AG09319 (cell line): ENCODE results near the gene CAMK2N1.
"Not testable (repeated sequence)": the region's sequence is repeated elsewhere in the genome, so short reads cannot be mapped to it uniquely, and the experiment has no call there.

Source experiments
- DNase-seq: peaks from one replicate; pipeline ENCODE4 v3.0.0-alpha.2; 2010; ENCODE audit warnings: low read depth; ENCODE audit errors: extremely low read depth
- TF ChIP-seq, protein P1 (sequence below): IDR thresholded peaks from 2 replicates; pipeline ENCODE4 v1.5.1; 2011; ENCODE audit warnings: low read depth, mild to moderate bottlenecking, inconsistent platforms, low read length, moderate library complexity

The CAMK2N1 gene

DNA sequence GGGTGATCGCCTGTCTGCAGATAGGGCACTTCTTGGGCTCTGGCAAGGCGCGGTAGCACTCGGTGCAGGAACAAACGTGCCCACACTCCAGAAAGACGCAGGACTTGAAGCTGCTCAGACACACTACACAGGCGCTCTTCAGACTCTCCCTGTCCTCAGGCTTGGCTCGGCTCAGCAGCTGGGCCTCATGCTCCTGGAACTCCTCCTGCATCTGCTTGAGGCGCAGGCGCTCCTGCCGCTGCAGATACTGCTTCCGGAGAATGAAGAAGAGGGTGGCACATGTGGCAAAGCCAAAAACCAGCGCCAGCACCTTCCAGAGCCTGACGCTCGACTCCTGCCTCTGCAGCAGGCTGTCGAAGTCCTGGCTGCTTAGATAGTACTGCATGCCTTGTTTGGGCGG is 14.7 kb upstream of the CAMK2N1 start:
- DNase-seq, result no peak
- TF ChIP-seq, protein P1, sequence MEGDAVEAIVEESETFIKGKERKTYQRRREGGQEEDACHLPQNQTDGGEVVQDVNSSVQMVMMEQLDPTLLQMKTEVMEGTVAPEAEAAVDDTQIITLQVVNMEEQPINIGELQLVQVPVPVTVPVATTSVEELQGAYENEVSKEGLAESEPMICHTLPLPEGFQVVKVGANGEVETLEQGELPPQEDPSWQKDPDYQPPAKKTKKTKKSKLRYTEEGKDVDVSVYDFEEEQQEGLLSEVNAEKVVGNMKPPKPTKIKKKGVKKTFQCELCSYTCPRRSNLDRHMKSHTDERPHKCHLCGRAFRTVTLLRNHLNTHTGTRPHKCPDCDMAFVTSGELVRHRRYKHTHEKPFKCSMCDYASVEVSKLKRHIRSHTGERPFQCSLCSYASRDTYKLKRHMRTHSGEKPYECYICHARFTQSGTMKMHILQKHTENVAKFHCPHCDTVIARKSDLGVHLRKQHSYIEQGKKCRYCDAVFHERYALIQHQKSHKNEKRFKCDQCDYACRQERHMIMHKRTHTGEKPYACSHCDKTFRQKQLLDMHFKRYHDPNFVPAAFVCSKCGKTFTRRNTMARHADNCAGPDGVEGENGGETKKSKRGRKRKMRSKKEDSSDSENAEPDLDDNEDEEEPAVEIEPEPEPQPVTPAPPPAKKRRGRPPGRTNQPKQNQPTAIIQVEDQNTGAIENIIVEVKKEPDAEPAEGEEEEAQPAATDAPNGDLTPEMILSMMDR, result no peak

DNA sequence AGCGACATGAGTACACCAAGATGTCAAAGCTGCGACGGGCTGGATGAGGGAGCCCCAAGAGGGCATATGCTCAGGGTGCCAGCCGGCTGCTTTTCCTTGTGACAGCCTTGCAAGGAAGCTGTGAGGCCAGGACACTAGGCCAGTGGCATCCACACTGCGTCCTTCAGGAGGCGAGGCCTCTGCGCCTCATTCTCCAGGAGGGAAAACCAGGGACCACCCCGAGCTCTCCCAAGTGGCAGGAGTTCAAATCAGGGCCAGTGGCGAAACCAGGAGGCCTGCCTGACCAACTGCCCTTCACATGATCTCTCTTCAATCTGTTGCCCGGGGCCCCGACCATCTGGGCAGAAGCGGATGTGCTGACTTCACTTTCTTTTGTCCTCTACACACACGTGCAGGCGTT is 13.7 kb upstream of the CAMK2N1 start:
- no peak for DNase-seq
- TF ChIP-seq, protein P1, result no peak

DNA sequence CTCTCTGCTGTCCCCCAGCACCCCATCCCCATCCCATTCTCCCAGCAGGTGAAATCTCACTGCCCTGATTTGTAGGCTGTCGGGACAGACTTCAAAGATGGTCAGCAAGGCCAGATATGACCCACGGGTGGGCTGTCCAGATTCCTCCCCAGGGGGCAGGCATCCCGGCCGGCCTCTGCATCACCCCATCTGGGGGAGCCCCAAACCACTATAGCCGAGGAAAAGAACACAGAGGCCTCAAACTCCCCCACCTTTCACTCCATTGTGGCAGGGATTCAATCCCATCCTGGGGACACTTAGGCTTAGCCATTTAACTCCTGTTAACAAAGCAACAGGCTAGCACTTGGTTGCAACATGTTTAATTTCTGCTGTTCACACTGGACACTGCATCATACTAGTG is 13.1 kb upstream of the CAMK2N1 start:
- TF ChIP-seq, protein P1, result no peak
- no peak for DNase-seq

DNA sequence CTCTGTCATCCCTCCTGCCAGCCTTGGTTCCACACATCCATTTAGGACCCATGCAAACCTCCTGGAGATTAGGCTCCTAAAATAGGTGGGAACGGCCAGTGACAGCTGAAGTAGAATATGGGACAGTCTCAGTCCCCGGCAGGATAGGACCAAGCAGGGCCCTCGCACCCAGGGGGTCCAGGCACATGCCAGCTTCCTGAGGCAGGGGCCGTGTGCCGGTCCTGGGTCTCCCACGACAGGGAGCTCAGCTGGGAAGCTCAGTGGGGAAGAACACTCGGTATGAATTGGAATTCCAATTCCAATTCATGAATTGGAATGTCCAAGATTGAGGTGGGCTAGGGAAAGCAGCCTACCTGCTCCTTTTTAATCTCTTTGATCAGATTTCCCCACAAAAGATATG is 12.1 kb upstream of the CAMK2N1 start:
- TF ChIP-seq, protein P1, result no peak
- DNase-seq, result no peak

DNA sequence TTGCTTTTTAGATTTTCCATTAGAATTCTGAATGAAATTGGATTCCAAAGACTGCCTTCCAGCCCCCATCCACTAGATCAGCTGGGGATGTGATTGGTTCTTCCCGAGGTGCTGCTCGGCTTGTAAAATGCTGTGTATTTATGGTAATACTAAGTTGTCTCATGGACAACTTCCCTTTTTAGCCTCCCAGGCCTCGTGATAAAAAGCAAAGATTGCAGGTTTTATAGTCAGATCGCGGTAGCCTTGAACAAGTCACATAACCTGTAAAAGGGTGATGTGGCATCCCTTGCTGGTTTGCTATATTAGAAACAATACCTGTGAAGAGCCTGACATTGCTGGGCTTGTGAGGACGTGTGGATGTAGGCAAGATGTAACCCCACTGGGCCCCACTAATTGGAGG is 11.5 kb upstream of the CAMK2N1 start:
- no peak for DNase-seq
- TF ChIP-seq, protein P1, result no peak

DNA sequence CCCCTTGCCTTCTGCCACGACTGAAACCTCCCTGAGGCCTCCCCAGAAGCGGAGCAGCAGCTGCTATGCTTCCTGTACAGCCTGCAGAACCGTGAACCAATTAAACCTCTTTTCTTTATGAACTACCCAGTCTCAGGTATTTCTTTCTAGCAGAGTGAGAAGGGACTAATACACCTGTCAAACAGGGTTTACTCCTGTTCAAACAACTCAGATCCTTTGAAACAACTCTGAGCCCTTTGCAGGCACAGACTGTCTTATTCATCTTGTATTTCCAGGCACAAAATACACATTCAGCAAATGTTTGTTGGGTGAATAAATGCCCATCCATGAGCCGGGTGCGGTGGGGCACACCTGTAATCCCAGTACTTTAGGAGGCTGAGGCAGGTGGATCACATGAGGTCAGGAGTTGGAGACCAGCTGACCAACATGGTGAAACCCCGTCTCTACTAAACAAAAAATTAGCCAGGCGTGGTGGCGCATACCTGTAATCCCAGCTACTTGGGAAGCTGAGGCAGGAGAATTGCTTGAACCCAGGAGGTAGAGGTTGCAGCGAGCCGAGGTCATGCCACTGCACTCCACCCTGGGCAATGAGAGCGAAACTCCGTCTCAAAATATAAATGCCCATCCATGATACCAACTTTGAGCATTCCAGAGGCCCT is 10.8 kb upstream of the CAMK2N1 start:
- not testable (repeated sequence) for DNase-seq

DNA sequence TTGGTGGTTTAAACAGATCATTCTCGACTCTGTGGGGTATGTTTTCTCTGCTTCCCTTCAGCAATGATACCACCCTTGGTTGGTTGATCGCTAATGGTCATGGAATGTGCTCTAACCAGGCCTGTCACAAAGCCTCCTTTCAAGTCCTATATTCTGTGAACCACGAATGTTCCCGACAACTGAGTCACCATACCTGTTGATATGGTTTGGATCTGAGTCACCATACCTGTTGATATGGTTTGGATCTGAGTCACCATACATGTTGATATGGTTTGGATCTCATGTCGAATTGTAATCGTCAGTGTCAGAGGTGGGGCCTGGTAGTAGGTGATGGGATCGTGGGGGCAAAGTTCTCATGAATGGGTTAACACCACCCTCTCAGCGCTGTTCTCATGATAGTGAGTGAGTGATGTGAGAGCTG is 10.2 kb upstream of the CAMK2N1 start:
- TF ChIP-seq, protein P1, result no peak
- DNase-seq, result no peak

DNA sequence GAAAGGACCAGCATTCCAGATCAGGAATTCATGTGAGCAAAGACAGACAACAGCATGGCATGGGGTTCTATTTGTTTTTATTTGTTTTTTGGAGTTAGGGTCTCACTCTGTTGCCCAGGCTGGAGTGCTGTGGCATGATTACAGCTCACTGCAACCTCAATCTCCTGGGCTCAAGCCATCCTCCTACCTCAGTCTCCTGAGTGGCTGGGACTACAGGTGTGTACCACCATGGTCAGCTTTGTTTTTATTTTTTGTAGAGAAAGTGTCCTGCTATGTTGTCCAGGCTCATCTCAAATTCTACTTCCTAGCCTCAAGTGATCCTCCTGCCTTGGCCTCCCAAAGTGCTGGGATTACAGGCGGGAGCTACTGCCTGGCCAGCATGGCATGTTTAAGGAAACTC is 9.7 kb upstream of the CAMK2N1 start:
- no peak for DNase-seq
- TF ChIP-seq, protein P1, result no peak
